HFFc6 (cell line): ENCODE measurements around the gene TMEM30A. TPM values are rescaled to one million over a fixed set of nuclear protein-coding genes. Genes with fewer than 3 reads are reported as not detected.

ENCODE experiments used
- DNase-seq: peaks from one replicate; pipeline ENCODE4 v3.0.0-alpha.2; 2018
- H3K27ac Mint-ChIP-seq: 2 replicates; pipeline ENCODE4 v1.8.0; 2020; ENCODE audit warnings: mild to moderate bottlenecking, mixed read lengths
- H3K27me3 Mint-ChIP-seq: 2 replicates; pipeline ENCODE4 v1.8.0; 2021; ENCODE audit warnings: mild to moderate bottlenecking, moderate library complexity, mixed read lengths; ENCODE audit not compliant: insufficient read depth
- H3K36me3 Mint-ChIP-seq: 2 replicates; pipeline ENCODE4 v1.8.0; 2021; ENCODE audit warnings: low read depth, mixed read lengths
- H3K4me1 Mint-ChIP-seq: 2 replicates; pipeline ENCODE4 v1.8.0; 2020; ENCODE audit warnings: low read depth, mixed read lengths
- H3K4me3 Mint-ChIP-seq: 2 replicates; pipeline ENCODE4 v1.8.0; 2020; ENCODE audit warnings: mild to moderate bottlenecking, moderate library complexity, mixed read lengths
- H3K9me3 Mint-ChIP-seq: 2 replicates; pipeline ENCODE4 v1.8.0; 2020; ENCODE audit warnings: mild to moderate bottlenecking, mixed read lengths
- total RNA-seq, 6 experiments: library from RNA; stranded (reverse); fragmentation: NEBNext Ultra II Directional; extraction: Animal tissue kit (Norgen Biotek cat#: 25700); gene quantifications; 2 replicates in 1 of 6; 3 replicates in 5 of 6; pipeline ENCODE4 v1.2.3, GENCODE V29; 2021
- TF ChIP-seq, protein P1 (sequence below): fragments of 200-600 bp; sonication (generic); IDR thresholded peaks from 2 replicates; pipeline ENCODE4 v1.5.0; 2021; ENCODE audit warnings: antibody characterized with exemption, mild to moderate bottlenecking

Gene TMEM30A
- total RNA-seq, 6 experiments from 2014 or later: 154 to 232 (median 192) TPM

DNA sequence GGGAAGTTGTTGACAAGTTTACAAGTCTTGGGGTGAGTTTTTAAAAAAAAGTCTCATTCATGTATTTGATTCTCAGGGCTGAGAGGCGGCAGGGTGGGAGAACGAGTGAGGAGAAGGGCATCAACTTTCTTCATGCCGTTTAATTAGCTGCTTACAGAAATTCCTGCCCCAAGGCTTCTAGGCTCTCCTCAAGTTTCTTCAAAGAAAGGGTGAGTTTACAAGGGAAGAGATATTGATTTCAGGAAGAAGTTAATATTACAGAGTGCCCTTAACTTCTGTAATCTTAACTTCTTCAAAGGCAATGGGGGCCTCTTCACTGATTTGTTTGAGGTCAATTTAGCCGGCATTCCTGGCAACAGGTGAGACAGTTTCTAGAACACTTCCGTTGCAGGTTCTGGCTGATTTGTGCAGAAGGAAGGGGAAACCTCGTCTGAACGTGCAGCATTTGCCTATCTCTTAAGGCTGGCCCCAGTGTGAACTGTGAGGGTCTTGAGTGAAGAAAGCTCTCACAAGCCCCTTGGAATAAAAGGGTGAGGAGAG, 75.3 kb downstream of the TMEM30A start:
- no peak overlapping the region; the same call in 1 of the 2 replicates for H3K4me3 Mint-ChIP-seq
- peaks cover 45% of the 10 kb centered on the region for H3K4me1 Mint-ChIP-seq

DNA sequence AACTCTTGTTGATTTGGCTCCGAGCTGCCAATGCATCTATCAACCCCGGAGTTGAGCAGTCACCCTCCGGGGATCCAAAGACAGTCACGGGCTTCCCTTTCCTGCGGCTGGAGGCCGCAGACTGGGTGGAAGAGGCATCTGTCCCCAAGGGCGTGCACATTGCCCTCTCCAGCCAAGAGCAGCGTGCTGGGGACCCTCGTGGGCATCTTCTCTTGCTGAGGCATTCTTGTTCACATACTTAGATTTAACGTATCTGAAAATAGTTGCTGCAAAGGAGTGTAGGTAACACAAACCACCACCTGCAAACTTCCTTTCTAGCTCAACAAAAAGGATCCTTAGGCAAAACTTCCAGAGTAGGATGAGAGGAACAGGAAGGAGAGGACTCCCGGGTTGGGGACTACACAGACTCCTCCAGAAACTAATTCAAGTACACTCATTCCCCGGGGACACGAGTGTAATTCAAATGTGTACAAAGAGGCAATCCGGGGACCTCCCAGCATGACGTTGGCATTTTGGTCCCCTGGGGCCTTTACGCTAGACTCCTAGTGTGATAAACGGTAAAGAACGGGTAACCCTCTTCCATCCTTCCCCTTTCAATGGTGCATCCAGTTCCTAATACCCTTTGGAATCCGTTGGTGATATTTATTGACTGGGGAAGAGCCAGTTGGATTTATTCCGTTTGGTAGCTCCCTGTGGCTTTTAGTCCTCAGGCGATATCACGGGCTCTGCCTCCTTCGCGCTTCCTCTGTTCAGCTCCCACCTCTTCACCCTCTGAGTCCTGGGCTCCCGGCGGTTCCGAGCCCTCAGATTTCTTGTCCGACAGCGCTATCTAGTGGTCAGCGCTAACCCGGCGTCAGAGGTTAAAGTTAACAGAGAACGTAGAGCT, 76.1 kb downstream of the TMEM30A start:
- H3K4me1 Mint-ChIP-seq: peaks cover 51% of the 10 kb centered on the region
- H3K27me3 Mint-ChIP-seq: peaks cover 16% of the 10 kb centered on the region
- peak overlapping the region; percentile 98 for H3K27ac Mint-ChIP-seq
- H3K36me3 Mint-ChIP-seq: peaks cover 17% of the 10 kb centered on the region
- peak overlapping the region; percentile 100 for H3K4me3 Mint-ChIP-seq
- H3K9me3 Mint-ChIP-seq: no peaks in the 10 kb centered on the region
- DNase-seq: peak; percentile 80
- TF ChIP-seq, protein P1, sequence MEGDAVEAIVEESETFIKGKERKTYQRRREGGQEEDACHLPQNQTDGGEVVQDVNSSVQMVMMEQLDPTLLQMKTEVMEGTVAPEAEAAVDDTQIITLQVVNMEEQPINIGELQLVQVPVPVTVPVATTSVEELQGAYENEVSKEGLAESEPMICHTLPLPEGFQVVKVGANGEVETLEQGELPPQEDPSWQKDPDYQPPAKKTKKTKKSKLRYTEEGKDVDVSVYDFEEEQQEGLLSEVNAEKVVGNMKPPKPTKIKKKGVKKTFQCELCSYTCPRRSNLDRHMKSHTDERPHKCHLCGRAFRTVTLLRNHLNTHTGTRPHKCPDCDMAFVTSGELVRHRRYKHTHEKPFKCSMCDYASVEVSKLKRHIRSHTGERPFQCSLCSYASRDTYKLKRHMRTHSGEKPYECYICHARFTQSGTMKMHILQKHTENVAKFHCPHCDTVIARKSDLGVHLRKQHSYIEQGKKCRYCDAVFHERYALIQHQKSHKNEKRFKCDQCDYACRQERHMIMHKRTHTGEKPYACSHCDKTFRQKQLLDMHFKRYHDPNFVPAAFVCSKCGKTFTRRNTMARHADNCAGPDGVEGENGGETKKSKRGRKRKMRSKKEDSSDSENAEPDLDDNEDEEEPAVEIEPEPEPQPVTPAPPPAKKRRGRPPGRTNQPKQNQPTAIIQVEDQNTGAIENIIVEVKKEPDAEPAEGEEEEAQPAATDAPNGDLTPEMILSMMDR: peak; percentile 94

More for the DNA sequence above, 75.3 kb downstream of the TMEM30A start:
- TF ChIP-seq, protein P1: peak; percentile 46
- no peak overlapping the region for H3K27ac Mint-ChIP-seq
- DNase-seq: no peak
- no peaks in the 10 kb centered on the region for H3K9me3 Mint-ChIP-seq
- peaks cover 12% of the 10 kb centered on the region for H3K27me3 Mint-ChIP-seq
- H3K36me3 Mint-ChIP-seq: peaks cover 12% of the 10 kb centered on the region

DNA sequence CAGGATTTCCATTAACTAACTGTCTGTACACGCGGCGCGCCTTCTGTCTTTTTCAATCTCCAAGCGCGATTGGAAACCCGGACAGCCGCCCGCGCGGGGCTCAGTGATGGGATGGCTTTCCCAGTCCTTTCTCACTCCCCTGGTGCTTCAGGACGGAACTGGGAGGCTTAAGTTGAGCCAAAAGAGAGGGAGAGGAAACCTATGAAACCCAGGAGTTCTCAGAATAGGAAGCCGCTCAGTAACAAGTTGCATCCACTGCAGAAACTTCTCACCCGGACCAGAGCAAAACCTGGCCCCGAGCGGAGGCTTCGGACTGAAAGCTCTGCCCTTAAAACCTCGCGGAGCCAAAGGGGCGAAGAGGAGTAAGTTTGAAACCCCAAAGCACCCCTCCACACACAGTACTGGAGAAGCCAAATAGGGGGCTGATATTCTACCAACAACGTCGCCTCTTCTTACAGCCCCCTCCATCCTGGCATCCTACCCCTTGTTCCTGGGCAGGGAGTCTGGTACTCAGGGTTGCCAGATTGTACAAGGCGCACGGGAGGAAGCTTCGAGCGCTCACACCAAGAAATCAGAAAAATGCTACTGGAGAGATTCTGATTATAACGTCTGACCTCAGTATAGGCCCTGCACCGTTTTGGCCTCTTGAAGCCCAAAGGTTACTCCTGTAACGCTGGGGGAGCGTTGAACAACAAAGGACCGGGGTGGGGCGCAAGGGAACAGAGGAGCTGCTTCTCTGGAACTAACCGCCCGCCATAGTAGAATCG, 77.8 kb downstream of the TMEM30A start:
- Mint-ChIP-seq H3K9me3 (no peaks in the 10 kb centered on the region), H3K27ac (peak overlapping the region; percentile 98), H3K36me3 (peaks cover 31% of the 10 kb centered on the region), H3K4me1 (peaks cover 60% of the 10 kb centered on the region), H3K4me3 (peak overlapping the region; percentile 100), H3K27me3 (peaks cover 19% of the 10 kb centered on the region)
- TF ChIP-seq, protein P1: no peak
- DNase-seq: peak; percentile 26

DNA sequence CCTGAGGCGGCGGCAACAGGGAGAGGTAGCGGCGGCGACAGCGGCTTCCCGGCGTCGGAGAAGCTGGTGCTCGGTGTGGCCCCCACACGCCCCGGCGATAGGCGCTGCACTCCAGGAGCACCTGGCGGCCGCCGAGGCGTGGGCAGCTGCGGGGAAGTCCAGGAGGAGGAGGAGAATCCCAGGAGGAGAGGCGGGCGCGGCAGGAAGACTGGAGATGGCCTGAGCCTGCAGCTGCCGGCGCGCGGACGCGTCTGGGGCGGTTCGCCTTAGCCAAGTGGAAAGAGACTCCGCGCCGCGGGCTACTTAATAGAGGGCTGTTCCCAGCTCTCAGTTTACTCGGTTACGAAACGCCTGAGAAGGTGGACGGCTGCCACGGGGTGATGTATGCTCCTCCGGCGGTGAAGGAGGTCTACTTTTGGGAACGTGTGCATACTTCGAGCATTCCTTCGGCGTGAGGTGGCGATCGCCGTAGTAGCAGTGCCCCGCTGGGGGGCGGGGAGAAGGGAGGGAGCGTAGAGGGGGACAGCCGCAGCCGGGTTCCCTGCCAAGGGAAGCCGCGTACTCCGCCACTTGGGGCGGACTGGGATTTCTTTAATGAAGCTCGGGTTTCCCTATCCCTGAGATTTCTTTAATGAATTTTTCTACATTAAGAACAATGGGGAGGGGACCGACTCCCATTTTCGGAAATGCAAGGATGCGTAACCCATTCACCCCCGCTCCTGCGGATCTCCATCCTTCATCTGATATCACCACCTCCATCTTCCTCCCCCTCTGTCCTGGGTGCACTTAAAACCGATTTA, 78.6 kb downstream of the TMEM30A start, which contains the start of gene COL12A1:
TSS of gene COL12A1 (minus strand) at position 278 of the 800 bp plus-strand sequence. CDS start 3,261 bp downstream, outside the sequence.
- Mint-ChIP-seq H3K36me3 (peaks cover 31% of the 10 kb centered on the region), H3K27ac (peak within 1 kb of the TSS; percentile 98), H3K4me1 (peaks cover 58% of the 10 kb centered on the region), H3K27me3 (peaks cover 18% of the 10 kb centered on the region), H3K9me3 (no peaks in the 10 kb centered on the region), H3K4me3 (peak within 1 kb of the TSS; percentile 100)
- peak; percentile 99 for DNase-seq
- TF ChIP-seq, protein P1: peak; percentile 31
